HG02870 (cell line): ENCODE results near the gene RFC2.
A peak's percentile ranks its signal among the peaks of the same experiment; 100 is the strongest.
"Not testable (repeated sequence)": the region's sequence is repeated elsewhere in the genome, so short reads cannot be mapped to it uniquely, and the experiment has no call there.

Experiments
- ATAC-seq: cut with Tn5 transposase; IDR thresholded peaks from one replicate; pipeline ENCODE4 v1.9.1; 2021; ENCODE audit warnings: mild to moderate bottlenecking, moderate library complexity; ENCODE audit not compliant: unreplicated experiment

The RFC2 gene

DNA sequence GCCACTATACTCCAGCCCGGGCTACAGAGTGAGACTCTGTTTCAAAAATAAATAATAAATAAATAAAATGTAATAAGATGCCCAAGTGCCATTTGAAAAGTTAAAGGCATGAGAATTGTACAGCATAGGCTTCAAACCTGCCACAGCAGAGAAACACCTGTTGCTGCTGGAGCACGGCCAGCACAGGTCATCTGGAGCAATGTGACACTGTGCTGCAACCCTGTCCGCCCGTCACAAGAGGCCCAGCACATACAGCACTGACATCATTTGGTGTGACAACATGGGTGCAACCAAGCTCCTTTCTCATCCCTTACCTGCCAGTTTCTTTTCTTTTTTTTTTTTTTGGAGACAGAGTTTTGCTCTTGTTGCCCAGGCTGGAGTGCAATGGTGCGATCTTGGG is 1.3 kb downstream of the RFC2 start:
- ATAC-seq: no peak

DNA sequence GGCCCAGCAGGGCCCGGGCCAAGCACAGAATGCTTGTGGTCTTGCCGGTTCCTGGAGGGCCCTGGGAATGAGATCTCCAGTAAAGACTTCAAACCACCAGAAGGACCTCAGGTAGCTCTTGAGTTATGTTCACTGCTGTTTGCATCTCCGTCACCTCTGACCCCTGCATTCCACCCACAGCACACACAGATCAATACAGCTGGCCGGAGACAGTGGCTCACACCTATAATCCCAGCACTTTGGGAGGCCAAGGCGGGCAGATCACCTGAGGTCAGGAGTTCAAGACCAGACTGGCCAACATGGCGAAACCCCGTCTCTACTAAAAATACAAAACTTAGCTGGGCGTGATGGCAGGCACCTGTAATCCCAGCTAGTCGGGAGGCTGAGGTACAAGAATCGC is 5.1 kb downstream of the RFC2 start:
- ATAC-seq: not testable (repeated sequence)

DNA sequence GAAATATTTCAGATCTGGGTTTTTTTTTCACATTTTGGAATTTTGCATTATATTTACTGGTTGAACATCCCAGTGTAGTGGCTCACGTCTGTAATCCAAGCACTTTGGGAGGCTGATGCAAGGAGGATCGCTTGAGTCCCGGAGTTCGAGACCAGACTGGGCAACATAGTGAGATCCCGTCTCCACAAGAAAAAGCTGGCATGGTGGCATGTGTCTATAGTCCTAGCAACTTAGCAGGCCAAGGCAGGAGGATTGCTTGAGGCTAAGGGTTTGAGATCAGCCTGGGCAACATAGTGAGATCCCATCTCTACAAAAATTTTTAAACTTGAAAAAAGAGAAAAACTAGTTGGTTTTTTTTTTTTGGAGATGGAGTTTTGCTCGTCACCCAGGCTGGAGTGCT is 6.0 kb downstream of the RFC2 start:
- no peak for ATAC-seq

DNA sequence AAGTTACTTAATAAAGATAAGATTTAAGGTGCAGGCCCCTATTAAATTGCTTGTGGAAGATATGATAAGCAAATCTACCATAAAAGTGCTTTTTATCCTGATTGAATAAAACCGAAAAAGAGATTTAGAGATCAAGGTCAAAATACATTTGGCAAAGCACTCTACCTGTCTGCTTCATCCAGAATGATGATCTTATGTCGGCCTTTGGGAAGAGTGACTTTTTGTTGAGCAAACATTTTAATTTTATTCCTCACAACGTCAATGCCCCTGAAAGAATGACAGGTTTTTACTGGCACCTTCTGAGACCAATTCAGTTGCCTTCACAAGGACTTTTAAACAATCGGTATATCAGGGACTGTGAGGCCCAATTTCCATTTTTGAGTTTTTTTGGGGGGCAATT is 7.7 kb downstream of the RFC2 start:
- no peak for ATAC-seq

DNA sequence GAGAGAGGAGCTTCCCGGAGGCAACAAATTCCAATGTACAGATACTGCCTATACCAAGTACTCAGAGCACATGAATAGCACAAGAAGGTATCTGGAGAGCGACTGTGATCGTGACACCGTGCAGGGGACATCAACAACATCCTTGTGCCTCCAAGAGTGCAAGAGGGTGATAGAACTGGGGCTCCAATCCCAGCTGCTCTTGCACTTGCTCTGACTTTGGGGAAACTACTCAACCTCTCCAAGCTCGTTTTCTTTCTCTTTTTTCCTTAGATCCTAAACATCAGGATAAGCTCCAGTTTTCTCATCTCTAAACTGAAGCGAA is 12.1 kb downstream of the RFC2 start:
- ATAC-seq: no peak

DNA sequence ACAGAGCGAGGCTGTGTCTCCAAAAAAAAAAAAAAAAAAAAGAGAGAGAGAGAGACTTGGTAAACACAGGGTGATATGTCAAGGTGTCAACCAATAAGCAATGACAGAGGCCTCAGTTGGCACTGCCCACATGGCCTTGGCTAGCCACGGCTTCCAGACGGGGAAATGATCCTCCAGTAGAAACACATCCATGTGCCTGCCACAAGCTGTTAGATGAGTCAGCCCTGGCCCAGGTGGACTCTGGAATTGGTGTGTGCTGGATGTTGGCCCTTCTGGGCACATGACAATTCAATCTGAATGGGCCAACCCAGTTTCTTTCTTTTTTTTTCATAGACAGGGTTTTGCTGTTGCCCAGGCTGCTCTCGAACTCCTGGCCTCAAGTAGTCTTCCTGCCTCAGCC is 13.7 kb downstream of the RFC2 start:
- no peak for ATAC-seq

DNA sequence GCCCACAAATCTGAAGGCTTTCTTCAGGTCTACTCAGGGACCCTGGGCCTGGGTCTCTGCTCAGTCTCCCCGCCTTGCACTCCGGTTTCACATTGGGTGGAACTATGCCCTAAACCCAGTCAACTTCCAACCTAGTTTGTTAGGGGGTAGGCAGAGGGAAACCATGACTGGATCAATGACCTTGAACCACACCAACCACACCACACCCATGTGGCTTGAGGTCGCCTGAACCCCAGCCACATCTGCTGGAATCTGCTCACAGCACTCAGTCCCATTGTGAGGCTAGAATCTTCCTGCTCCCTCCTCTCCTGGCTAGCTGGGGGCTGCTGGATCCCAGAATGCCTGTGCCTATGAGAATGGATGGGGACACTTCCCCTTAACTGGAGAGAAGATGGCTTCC is 17.9 kb downstream of the RFC2 start:
- no peak for ATAC-seq

DNA sequence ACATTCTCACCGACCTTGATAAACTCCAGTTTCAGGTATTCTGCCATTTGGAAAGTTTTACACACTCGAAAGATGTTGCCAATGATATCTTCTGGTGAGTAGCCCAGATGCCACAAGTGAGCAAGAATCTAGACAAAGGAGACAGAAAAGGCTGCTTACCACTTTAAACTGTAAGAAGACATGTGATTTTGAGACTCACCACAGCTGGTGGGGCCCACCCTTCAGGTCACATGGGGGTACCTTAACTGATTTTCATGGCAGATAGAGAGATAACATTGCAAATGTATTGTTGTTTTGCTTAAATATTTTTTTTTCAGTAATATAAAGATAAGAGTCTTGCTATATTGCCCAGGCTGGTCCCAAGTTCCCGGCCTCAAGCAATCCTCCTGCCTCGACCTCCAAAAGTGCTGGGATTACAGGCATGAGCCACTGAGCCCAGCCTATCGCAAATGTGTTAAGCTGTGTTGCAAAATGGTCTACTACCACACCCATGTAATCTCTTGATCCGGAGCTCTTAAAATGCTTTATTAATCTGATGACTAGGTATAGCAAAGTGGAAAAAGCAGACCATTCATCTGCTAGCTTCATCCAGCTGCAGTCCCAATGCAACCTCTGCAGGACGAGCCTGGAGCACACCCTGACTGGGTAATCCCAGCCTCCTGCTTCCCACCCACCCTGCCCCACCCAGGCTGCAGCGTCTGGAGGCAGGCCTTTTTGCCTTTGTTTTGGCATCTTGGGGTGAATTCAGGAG is 18.5 kb downstream of the RFC2 start:
- ATAC-seq: no peak

DNA sequence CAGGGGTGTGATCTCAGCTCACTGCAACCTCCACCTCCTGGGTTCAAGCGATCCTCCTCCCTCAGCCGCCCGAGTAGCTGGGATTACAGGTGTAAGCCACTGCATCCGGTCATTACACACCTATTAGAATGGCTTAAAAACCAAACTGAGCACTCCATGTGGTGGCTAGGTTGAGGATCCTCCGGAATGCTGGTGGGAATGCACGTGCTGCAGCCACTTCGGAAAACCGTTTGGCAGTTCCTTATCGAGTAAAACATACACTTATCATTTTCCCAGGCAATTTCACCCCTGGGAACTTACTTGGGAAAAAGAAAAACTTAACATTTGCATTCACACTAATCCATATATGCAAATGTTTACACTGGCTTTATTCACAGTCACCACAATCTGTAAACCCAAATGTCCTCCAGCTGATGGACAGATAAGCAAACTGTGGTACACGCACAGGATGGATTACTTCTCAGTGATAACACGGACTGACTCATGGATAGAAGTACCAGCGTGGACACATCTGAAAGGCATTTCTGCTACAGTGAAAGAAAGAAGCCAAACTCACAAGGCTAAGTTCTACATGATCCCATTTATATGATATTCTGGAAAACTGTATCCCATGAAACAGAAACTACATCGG is 20.4 kb downstream of the RFC2 start:
- no peak for ATAC-seq

DNA sequence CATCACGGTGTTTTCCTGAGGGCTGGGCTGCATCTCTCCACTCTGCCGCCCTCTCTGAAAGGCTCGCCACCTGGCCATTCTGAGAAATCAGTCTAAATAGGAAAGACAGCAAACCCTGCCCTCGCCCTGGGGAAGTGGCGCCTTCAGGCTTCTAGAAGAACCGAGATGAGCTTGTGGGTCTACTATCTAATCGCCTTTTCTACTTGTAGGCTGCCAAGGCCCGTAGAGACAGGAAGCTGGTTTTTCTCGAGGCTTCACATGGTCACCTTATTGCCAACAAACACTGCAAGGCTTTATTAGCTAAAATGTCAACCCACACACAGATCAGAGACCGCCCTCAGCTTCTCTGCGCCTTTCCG is 23.0 kb downstream of the RFC2 start:
- peak; percentile 55 for ATAC-seq

DNA sequence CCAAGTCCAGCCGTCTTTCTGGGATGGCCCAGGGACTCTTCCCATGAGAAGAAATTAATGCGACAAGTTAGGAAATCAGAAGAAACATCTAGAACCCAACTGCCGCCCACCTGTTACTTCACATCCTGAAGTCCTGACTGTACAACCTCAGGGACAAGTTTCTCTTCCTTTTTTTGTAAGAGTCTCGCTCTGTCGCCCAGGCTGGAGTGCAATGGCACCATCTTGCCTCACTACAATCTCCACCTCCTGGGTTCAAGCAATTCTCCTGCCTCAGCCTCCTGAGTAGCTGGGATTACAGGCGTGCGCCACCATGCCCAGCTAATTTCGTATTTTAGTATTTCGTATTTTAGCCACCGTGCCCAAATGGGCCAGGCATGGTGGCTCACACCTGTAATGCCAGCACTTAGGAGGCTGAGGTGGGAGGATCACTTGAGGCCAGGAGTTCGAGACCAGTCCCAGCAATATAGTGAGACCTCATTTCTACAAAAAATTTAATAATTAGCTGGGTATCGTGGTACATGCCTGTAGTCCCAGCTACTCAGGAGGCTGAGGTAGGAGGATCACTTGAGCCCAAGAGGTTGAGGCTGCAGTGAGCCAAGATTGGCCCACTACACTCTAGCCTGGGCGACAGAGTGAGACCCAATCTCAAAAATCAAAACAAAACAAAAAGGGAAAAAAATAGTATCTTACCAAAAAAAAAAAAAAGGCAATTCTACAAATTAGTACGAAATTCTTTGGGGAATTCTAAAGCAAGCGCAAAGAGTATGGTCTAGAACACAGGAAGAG is 23.6 kb downstream of the RFC2 start:
- no peak for ATAC-seq

DNA sequence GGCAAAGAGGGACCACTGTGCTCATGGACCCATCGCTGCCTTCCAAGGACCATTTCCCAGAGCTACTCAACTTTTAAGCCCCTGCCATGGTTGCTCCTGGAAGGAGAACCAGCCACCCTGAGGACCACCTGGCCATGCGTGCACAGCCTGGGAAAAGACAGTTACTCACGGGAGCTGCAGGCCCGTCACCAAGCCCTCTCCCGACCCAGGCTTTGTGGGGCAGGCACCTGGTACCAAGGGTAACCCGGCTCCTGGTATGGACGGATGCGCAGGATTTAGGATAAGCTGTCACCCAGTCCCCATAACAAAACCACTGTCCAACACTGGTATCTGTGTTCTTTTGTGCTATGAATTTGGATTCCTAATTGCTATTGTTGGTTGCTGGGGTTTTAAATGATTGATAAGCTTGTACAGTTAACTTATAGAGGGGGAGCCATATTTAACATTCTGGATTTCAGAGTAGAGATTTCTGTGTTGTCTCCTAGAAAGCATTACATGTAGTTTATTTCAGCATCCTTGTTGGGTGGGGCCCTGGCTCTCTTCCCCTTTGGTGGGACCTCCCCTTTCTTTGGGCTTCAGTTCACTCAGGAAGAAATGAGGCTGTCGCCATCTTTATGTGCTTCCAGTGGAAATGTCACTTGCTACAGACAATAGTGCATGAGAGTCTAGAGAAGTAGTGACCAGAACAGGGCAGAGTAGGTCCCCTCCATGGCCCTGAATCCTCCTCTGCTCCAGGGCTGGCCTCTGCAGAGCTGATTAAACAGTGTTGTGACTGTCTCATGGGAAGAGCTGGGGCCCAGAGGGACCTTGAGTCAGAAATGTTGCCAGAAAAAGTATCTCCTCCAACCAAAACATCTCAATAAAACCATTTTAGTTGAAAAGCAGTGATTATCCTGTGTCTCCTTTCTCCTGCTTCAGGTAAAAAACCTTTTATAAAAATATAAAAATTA is 25.0 kb downstream of the RFC2 start:
- ATAC-seq: no peak

DNA sequence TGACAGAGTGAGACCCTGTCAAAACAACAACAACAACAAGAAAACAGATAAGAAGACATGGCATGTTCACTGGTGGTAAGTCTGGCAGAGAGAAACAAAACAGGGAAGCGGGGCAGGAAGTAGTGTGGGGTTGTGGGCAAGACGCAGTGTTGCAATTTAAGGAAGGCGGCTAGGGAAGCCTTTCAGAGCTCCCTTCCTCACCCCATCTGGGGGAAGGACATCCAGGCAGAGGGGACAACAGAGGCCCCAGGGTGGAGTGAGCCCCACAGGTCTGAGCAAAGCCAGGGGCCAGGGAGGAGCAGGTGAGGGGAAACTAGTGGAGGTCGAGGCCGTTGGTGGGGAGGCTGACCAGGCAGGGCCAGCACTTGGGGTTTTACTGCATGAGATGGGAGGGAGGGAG is 27.6 kb downstream of the RFC2 start:
- no peak for ATAC-seq

DNA sequence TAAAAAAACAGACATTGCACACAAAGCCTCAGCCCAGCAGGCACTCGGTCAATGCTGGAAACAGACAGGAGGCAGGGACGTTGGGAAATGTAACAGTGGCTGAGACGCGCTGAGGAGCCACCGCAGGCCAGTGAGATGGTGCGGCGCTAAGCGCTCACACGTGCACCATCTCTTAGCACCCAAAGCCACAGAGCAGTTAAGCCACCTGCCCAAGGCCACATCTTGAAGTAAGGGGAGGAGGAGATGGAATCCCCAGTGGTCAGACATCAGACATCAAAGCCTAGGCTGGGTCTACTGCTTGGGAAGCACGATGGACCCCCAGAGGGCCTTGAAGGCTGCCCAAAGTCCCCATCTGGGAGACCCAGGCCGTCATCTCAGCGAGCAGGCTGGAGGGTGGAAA is 28.8 kb downstream of the RFC2 start:
- ATAC-seq: no peak

DNA sequence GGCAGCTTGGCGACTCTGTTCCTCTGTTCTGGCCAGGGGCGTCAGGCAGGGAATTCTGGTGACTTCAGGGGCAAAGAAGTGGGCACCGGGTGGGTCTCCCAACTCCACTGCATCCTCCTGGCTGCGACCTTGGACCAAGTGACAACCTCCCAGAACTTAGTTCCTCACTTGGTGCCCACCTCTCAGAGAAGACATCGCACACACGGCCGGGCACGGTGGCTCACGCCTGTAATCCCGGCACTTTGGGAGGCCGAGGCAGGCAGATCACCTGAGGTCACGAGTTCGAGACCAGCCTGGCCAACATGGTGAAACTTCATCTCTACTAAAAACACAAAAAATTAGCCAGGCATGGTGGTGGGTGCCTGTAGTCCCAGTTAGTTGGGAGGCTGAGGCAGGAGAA is 29.3 kb downstream of the RFC2 start:
- not testable (repeated sequence) for ATAC-seq

DNA sequence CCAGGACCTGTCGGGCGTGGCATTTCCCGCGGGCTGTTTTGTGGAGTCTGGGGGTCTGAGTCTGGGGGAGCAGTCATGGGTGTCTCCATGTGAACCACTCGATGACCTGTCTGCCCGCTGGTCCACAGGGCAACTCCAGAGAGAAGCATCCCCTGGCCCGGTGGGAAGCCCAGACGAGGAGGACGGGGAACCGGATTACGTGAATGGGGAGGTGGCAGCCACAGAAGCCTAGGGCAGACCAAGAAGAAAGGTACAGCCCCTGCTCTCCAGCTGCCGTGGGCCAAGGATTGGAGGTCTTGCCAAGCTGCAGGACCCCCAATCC is 29.7 kb downstream of the RFC2 start:
- no peak for ATAC-seq

DNA sequence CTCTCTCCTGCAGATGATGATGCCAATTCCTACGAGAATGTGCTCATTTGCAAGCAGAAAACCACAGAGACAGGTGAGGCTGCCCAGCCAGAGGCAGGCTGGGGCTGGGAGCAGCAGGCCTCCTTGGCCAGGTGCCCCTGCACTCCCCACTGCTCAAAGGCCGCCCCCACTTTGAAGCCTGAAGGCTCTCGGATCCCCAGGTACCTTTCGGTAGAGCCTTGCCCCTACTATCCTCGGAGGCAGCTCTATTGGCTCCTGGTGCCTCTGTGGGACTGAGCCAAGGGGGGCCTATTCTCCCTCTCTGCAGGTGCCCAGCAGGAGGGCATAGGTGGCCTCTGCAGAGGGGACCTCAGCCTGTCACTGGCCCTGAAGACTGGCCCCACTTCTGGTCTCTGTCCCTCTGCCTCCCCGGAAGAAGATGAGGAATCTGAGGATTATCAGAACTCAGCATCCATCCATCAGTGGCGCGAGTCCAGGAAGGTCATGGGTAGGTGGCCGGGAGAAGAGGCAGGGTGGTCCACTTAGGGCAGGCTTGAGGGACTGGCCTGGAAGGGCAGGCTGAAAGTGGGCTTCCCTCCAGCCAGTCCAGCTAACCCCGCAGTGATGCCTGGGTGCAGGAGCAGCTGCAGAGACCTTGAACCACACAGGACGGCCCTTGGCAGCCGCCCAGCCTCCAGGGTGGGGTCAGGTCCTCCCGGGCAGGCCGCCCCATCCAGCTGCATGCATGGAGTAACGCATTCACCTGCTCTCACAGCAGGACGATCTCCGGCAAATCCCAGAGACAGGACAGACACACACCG is 30.3 kb downstream of the RFC2 start:
- no peak for ATAC-seq

DNA sequence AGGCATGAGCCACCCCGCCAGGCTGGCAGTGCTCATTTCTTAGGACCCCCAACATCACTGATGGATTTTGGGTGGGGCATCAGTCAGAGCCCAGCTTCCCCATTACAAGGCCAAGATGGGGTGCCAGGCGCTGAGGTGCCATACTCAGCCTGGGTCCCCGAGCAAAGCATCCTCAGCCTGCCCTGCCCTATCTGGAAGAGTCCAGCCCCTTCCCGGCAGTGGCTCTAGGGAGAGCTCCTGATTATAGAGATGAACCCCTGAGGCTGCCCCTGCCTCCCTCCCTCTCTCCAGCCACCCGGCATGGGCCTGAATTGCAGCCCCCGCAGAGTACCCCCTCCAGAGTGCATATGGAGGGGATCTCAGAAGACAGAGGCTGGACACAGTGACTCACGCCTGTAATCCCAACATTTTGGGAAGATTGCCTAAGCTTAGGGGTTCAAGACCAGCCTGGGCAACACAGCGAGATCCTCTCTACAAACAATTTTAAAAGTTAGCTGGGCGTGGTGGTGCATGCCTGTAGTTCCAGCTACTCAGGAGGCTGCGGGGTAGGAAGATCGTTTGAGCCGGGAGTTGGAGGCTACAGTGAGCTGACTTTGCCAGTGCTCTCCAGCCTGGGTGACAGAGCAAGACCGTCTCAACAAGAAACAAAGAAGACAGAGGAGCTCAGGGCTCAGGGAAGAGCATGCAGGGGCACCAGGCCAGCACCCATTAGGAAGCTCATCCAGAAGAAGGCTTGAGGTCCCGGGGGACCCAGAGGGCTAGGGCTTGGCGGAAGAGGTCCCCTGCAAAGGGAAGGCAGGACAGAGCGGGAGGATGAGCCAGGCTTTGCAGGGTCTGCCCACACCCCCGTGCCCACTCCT is 31.1 kb downstream of the RFC2 start:
- no peak for ATAC-seq

DNA sequence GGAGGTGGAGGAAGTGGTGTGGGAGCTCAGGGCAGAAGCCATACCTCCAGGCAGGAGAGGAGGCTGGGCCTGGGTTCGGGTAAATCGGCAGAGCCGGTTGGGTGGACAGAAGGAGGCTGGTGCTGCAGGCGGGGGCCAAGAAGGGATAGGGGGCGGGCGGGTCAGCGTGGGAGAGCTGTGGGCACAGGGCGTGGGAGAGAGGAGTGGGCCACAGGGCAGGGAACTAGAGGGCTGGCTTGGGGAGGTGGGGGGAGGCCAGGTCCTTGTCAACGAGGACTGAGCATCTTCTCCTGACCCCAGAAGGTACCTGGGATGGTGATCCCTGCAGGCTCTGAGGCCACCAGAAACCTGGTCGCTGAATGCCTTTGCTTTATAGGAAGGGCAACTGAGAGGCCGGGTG is 32.5 kb downstream of the RFC2 start:
- ATAC-seq: no peak

DNA sequence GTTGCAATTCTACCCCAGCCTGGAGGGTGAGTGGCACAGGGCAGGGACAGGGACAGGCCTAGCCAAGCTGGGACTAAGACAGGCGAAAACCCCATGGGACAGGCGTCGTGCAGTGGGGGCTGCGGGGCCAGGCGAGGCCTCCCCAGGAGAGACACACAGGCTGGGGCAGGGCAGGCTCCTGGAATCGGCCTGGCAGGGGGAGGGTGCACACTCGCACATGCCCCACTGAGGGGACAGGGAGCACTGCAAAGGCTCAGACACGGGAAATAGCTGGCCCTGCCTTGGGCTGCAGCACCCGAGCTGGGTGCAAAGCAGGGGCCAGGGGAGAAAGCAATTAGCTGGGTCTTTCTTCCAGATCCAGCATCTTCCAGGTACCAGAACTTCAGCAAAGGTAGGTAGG is 34.0 kb downstream of the RFC2 start:
- no peak for ATAC-seq
